GM12878 (cell line): ENCODE data around the gene SCD5. TPM values are rescaled to one million over a fixed set of nuclear protein-coding genes. Genes with fewer than 3 reads are reported as not detected.

Experiments
- ATAC-seq: fragments of 200-7000 bp; cut with Tn5 transposase; 3 replicates; pipeline ENCODE4 v1.9.1; 2020; ENCODE audit warnings: mild to moderate bottlenecking, moderate library complexity
- BruUV-seq: library from RNA; stranded (reverse); fragments of 400-500 nt; replicated peaks from 2 replicates; lab custom pipeline; 2021; lab: Mats Ljungman, UMichigan
- CTCF ChIA-PET: fragments of 300-600 bp; sonication (Branson Sonifier 250); formaldehyde crosslinking; extraction: SDS; loops from one replicate; lab custom pipeline; 2021; ENCODE audit warnings: inconsistent platforms; lab: Yijun Ruan, JAX
- POLR2A ChIA-PET: fragments of 350-600 bp; formaldehyde crosslinking; extraction: SDS; loops from one replicate; lab custom pipeline; 2021; ENCODE audit warnings: inconsistent platforms; lab: Charles Lee
- RAD21 ChIA-PET: fragments of 300-600 bp; sonication (Branson Sonifier 250); formaldehyde crosslinking; loops from one replicate; lab custom pipeline; 2023; ENCODE audit warnings: antibody characterized with exemption; ENCODE audit not compliant: unreplicated experiment; lab: Charles Lee
- SMC1A ChIA-PET: fragments of 300-600 bp; sonication (Branson Sonifier 250); formaldehyde crosslinking; loops from one replicate; lab custom pipeline; 2023; ENCODE audit not compliant: unreplicated experiment, uncharacterized antibody; lab: Charles Lee
- DNase-seq: peaks from one replicate; pipeline ENCODE4 v3.0.0-alpha.2; 2011; ENCODE audit warnings: low read depth, low spot score
- FAIRE-seq: peaks from 3 replicates; lab custom pipeline; 2011; peaks lifted over from hg19 to GRCh38; lab: Jason Lieb, UNC
- H2AFZ ChIP-seq: 2 replicates; pipeline ENCODE4 v1.6.0; 2011; ENCODE audit warnings: low read depth, low read length, control low read depth; ENCODE audit not compliant: control insufficient read depth
- H3K27ac ChIP-seq: 2 replicates; pipeline ENCODE4 v1.5.1; 2011; ENCODE audit warnings: control low read depth; ENCODE audit not compliant: control insufficient read depth, insufficient read depth
- H3K27me3 ChIP-seq, 2 experiments: replicated peaks in 1 of 2; 2 replicates each; pipeline versions ENCODE4 v1.6.0 to v1.6.1; 2011; ENCODE audit warnings: low read length in 1 of 2; ENCODE audit not compliant: control insufficient read depth in 2 of 2, insufficient read depth in 2 of 2
- H3K36me3 ChIP-seq, 2 experiments: 2 replicates each; pipeline ENCODE4 v1.5.1; 2011; ENCODE audit warnings: low read length in 1 of 2; ENCODE audit not compliant: control insufficient read depth in 2 of 2, insufficient read depth in 2 of 2
- H3K4me1 ChIP-seq: 2 replicates; pipeline ENCODE4 v1.6.1; 2011; ENCODE audit warnings: mild to moderate bottlenecking, low read length, moderate library complexity, mixed read lengths; ENCODE audit not compliant: control insufficient read depth, insufficient read depth
- H3K4me2 ChIP-seq: 2 replicates; pipeline ENCODE4 v1.6.0; 2011; ENCODE audit warnings: control low read depth; ENCODE audit not compliant: control insufficient read depth, insufficient read depth
- H3K4me3 ChIP-seq: fragments of 200-600 bp; sonication (generic); 2 replicates; pipeline ENCODE4 v1.5.1; 2016
- H3K79me2 ChIP-seq: 2 replicates; pipeline ENCODE4 v1.6.0; 2011; ENCODE audit warnings: low read length; ENCODE audit not compliant: control insufficient read depth, insufficient read depth
- H3K9ac ChIP-seq: 2 replicates; pipeline ENCODE4 v1.8.0; 2011; ENCODE audit warnings: low read length, control low read depth, mixed read lengths; ENCODE audit not compliant: control insufficient read depth, insufficient read depth
- H3K9me3 ChIP-seq: replicated peaks from 3 replicates; pipeline ENCODE4 v1.5.1; 2011; ENCODE audit warnings: mild to moderate bottlenecking, low read length; ENCODE audit not compliant: control insufficient read depth, insufficient read depth
- H4K20me1 ChIP-seq: 2 replicates; pipeline ENCODE4 v1.6.0; 2011; ENCODE audit not compliant: control insufficient read depth, insufficient read depth
- ATF7 ChIP-seq: fragments of 450-650 bp; IDR thresholded peaks from 2 replicates; pipeline ENCODE4 v1.6.1; 2016; ENCODE audit warnings: low read depth, mild to moderate bottlenecking
- BHLHE40 ChIP-seq, 2 experiments: fragments of 450-650 bp in 1 of 2; IDR thresholded peaks; 2 replicates each; pipeline ENCODE4 v1.6.1; 2011 to 2017; ENCODE audit warnings: low read depth in 2 of 2, borderline replicate concordance in 1 of 2, improper control_type of control experiment in 1 of 2, low read length in 1 of 2, mild to moderate bottlenecking in 1 of 2
- MEF2A ChIP-seq: IDR thresholded peaks from 2 replicates; pipeline ENCODE4 v1.6.1; 2011; ENCODE audit warnings: low read depth, mild to moderate bottlenecking, low read length, moderate library complexity; ENCODE audit not compliant: insufficient read depth
- PBX3 ChIP-seq: IDR thresholded peaks from 2 replicates; pipeline ENCODE4 v1.6.1; 2011; ENCODE audit warnings: mild to moderate bottlenecking, low read depth, low read length, moderate library complexity; ENCODE audit not compliant: insufficient replicate concordance
- RAD51 ChIP-seq: fragments of 450-650 bp; IDR thresholded peaks from 2 replicates; pipeline ENCODE4 v1.6.1; 2016; ENCODE audit warnings: moderate library complexity, mild to moderate bottlenecking, inconsistent platforms
- RCOR1 ChIP-seq: conservative IDR thresholded peaks from 2 replicates; pipeline ENCODE4 v1.6.1; 2012; ENCODE audit warnings: low read depth, low read length, improper control_type of control experiment
- SREBF2 ChIP-seq: IDR thresholded peaks from 2 replicates; pipeline ENCODE4 v1.6.1; 2012; ENCODE audit warnings: mild to moderate bottlenecking, low read length
- SRF ChIP-seq, 2 experiments: IDR thresholded peaks; 2 replicates each; pipeline ENCODE4 v1.6.1; 2011; ENCODE audit warnings: low read depth in 2 of 2, low read length in 2 of 2, mild to moderate bottlenecking in 1 of 2, moderate library complexity in 1 of 2
- TCF3 ChIP-seq: IDR thresholded peaks from 2 replicates; pipeline ENCODE4 v1.6.1; 2012; ENCODE audit warnings: low read depth, mild to moderate bottlenecking, low read length, borderline replicate concordance; ENCODE audit not compliant: insufficient read depth
- YY1 ChIP-seq: IDR thresholded peaks from 2 replicates; pipeline ENCODE4 v1.6.1; 2011; ENCODE audit warnings: low read depth, mild to moderate bottlenecking, low read length
- ZZZ3 ChIP-seq: IDR thresholded peaks from 2 replicates; pipeline ENCODE4 v1.6.1; 2011; ENCODE audit warnings: low read depth; ENCODE audit not compliant: control insufficient read depth, insufficient read length
- WGBS: methylation state at CpG from one replicate; pipeline ENCODE4 v1.1.6; 2016; ENCODE audit warnings: low lambda C conversion rate; ENCODE audit not compliant: insufficient replicate concordance, insufficient coverage; ENCODE audit errors: missing lambda C conversion rate; 5-methylcytosine and 5-hydroxymethylcytosine counted together
- in situ Hi-C: fragments of 300-500 bp; cut with MboI; formaldehyde crosslinking; loops from 9 replicates; pipeline ENCODE4 v1.14.3; 2018; ENCODE audit warnings: mixed read lengths
- intact Hi-C: fragments of 100-400 bp; cut with micrococcal nuclease; formaldehyde crosslinking; loops from one replicate; pipeline ENCODE4 v1.14.2; 2022; ENCODE audit not compliant: unreplicated experiment
- polyA plus RNA-seq, 11 experiments: library from polyadenylated mRNA; depleted of rRNA in 4 of 11; unstranded in 6 of 11; stranded (reverse) in 5 of 11; fragments of >200 nt; fragmentation: Nextera tagmentation in 4 of 11; fragmentation: Illumina TruSeq in 1 of 11; extraction: Ambion mirVana in 4 of 11; extraction: Trizol in 1 of 11; gene quantifications; 1 replicate in 1 of 11; 2 replicates in 10 of 11; pipeline versions ENCODE4 v1.2.1 to v1.2.3, GENCODE V29; 2011 to 2016; ENCODE audit warnings: inconsistent platforms in 2 of 11, missing spikeins in 2 of 11, low read depth in 1 of 11
- total RNA-seq, 4 experiments: library from RNA; depleted of rRNA in 3 of 4; stranded (reverse); fragments of >200 nt in 3 of 4; fragmentation: Illumina TruSeq in 1 of 4; extraction: Trizol in 1 of 4; gene quantifications; 2 replicates each; pipeline versions ENCODE4 v1.2.1 to v1.2.3, GENCODE V29; 2013 to 2021
- TF ChIP-seq, protein P1 (sequence below): fragments of 450-650 bp; formaldehyde crosslinking; IDR thresholded peaks from 2 replicates; pipeline ENCODE4 v1.5.0; 2022; ENCODE audit warnings: mild to moderate bottlenecking, missing genetic modification characterization
- TF ChIP-seq, protein P2 (sequence below): fragments of 150-350 bp; IDR thresholded peaks from 2 replicates; pipeline ENCODE4 v1.6.1; 2016; ENCODE audit warnings: low read depth, low read length

Gene SCD5
- total and polyA plus RNA-seq, 10 of the 15 experiments (the other 5 are each of a cell fraction or from before 2014, with no cell fraction given): 2.4 to 15.0 (median 4.2) TPM

GRCh38 chr4:82746705-82747574 is 51.7 kb downstream of the SCD5 start (continued):
- TF ChIP-seq RAD51: no peak
- no peak for TF ChIP-seq MEF2A
- TF ChIP-seq SREBF2: no peak

- H3K27me3 ChIP-seq: no peaks in the 10 kb centered on the region
- 37% methylated on average over 6 of the region's 6 CpGs for WGBS
- H3K4me1 ChIP-seq: no peaks in the 10 kb centered on the region
- in situ Hi-C loops: no loop called here
- no peak overlapping the region for H3K4me2 ChIP-seq
- no peak for FAIRE-seq
- H2AFZ ChIP-seq: no peak overlapping the region
- SMC1A ChIA-PET: no interaction called here
- no peak for ATAC-seq
- no peaks in the 10 kb centered on the region for H3K9me3 ChIP-seq
- BruUV-seq: no TSS peak
- RAD21 ChIA-PET: no interaction called here
- H3K79me2 ChIP-seq: no peaks in the 10 kb centered on the region
- intact Hi-C loops: no loop called here
- H3K9ac ChIP-seq: no peak overlapping the region
- CTCF ChIA-PET: no interaction called here
- no peak for DNase-seq
- no peak overlapping the region for H3K27ac ChIP-seq
- POLR2A ChIA-PET: no interaction called here
- no peaks in the 10 kb centered on the region for H3K36me3 ChIP-seq
- H4K20me1 ChIP-seq: no peaks in the 10 kb centered on the region
- H3K4me3 ChIP-seq: no peak overlapping the region
- TF ChIP-seq BHLHE40 (IDR thresholded peaks at IDR 0.05; ENCODE audit: borderline replicate concordance in 1 of 2, low read depth in 2 of 2, low read length in 1 of 2) (no peak), YY1 (no peak), RCOR1 (no peak), ATF7 (no peak), ZZZ3 (no peak), TCF3 (no peak), PBX3 (no peak), SRF (IDR thresholded peaks at IDR 0.05; ENCODE audit: low read depth in 2 of 2, low read length in 2 of 2) (no peak)
- TF ChIP-seq, protein P1, sequence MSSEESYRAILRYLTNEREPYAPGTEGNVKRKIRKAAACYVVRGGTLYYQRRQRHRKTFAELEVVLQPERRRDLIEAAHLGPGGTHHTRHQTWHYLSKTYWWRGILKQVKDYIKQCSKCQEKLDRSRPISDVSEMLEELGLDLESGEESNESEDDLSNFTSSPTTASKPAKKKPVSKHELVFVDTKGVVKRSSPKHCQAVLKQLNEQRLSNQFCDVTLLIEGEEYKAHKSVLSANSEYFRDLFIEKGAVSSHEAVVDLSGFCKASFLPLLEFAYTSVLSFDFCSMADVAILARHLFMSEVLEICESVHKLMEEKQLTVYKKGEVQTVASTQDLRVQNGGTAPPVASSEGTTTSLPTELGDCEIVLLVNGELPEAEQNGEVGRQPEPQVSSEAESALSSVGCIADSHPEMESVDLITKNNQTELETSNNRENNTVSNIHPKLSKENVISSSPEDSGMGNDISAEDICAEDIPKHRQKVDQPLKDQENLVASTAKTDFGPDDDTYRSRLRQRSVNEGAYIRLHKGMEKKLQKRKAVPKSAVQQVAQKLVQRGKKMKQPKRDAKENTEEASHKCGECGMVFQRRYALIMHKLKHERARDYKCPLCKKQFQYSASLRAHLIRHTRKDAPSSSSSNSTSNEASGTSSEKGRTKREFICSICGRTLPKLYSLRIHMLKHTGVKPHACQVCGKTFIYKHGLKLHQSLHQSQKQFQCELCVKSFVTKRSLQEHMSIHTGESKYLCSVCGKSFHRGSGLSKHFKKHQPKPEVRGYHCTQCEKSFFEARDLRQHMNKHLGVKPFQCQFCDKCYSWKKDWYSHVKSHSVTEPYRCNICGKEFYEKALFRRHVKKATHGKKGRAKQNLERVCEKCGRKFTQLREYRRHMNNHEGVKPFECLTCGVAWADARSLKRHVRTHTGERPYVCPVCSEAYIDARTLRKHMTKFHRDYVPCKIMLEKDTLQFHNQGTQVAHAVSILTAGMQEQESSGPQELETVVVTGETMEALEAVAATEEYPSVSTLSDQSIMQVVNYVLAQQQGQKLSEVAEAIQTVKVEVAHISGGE (CRISPR knock-in tag): no peak
- TF ChIP-seq, protein P2, sequence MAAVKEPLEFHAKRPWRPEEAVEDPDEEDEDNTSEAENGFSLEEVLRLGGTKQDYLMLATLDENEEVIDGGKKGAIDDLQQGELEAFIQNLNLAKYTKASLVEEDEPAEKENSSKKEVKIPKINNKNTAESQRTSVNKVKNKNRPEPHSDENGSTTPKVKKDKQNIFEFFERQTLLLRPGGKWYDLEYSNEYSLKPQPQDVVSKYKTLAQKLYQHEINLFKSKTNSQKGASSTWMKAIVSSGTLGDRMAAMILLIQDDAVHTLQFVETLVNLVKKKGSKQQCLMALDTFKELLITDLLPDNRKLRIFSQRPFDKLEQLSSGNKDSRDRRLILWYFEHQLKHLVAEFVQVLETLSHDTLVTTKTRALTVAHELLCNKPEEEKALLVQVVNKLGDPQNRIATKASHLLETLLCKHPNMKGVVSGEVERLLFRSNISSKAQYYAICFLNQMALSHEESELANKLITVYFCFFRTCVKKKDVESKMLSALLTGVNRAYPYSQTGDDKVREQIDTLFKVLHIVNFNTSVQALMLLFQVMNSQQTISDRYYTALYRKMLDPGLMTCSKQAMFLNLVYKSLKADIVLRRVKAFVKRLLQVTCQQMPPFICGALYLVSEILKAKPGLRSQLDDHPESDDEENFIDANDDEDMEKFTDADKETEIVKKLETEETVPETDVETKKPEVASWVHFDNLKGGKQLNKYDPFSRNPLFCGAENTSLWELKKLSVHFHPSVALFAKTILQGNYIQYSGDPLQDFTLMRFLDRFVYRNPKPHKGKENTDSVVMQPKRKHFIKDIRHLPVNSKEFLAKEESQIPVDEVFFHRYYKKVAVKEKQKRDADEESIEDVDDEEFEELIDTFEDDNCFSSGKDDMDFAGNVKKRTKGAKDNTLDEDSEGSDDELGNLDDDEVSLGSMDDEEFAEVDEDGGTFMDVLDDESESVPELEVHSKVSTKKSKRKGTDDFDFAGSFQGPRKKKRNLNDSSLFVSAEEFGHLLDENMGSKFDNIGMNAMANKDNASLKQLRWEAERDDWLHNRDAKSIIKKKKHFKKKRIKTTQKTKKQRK: no peak
Measured at GRCh38 chr4:82745173-82745842, 53.3 kb downstream of the SCD5 start.
